Keratinocyte (primary cell): ENCODE measurements around the gene NOS1AP. TPM values are rescaled to one million over a fixed set of nuclear protein-coding genes. Genes with fewer than 3 reads are reported as not detected.
"Not testable (repeated sequence)": the region's sequence is repeated elsewhere in the genome, so short reads cannot be mapped to it uniquely, and the experiment has no call there.

Experiments
- DNase-seq: peaks from one replicate; pipeline ENCODE4 v3.0.0-alpha.2; 2011; ENCODE audit warnings: low read depth, missing footprints, low spot score
- FAIRE-seq: peaks from 2 replicates; lab custom pipeline; 2011; peaks lifted over from hg19 to GRCh38; lab: Jason Lieb, UNC
- H2AFZ ChIP-seq: 2 replicates; pipeline ENCODE4 v1.6.0; 2012; ENCODE audit warnings: low read length, control low read depth, inconsistent platforms; ENCODE audit not compliant: control insufficient read depth
- H3K27ac ChIP-seq: 2 replicates; pipeline ENCODE4 v1.5.1; 2011; ENCODE audit warnings: low read length; ENCODE audit not compliant: control insufficient read depth, insufficient read depth
- H3K27me3 ChIP-seq: 3 replicates; pipeline ENCODE4 v1.6.0; 2011; ENCODE audit warnings: low read length; ENCODE audit not compliant: control insufficient read depth, insufficient read depth; ENCODE audit errors: extremely low read depth
- H3K36me3 ChIP-seq, 2 experiments: 2 replicates in 1 of 2; 3 replicates in 1 of 2; pipeline ENCODE4 v1.5.1; 2011; ENCODE audit warnings: low read length in 2 of 2, mild to moderate bottlenecking in 1 of 2; ENCODE audit not compliant: control insufficient read depth in 2 of 2, insufficient read depth in 2 of 2; ENCODE audit errors: extremely low read depth in 1 of 2
- H3K4me1 ChIP-seq: 3 replicates; pipeline ENCODE4 v1.5.1; 2011; ENCODE audit warnings: low read length; ENCODE audit not compliant: control insufficient read depth, insufficient read depth; ENCODE audit errors: extremely low read depth
- H3K4me2 ChIP-seq: 3 replicates; pipeline ENCODE4 v1.6.0; 2011; ENCODE audit warnings: low read depth, low read length; ENCODE audit not compliant: control insufficient read depth, insufficient read depth; ENCODE audit errors: extremely low read depth
- H3K4me3 ChIP-seq, 3 experiments: fragments of 200-600 bp in 1 of 3; sonication (generic) in 1 of 3; 2 replicates in 2 of 3; 3 replicates in 1 of 3; pipeline ENCODE4 v1.5.1; 2011 to 2016; ENCODE audit warnings: low read length in 3 of 3, mild to moderate bottlenecking in 3 of 3, control low read depth in 2 of 3, inconsistent platforms in 1 of 3, low read depth in 1 of 3, mixed read lengths in 1 of 3, mixed run types in 1 of 3, moderate library complexity in 1 of 3; ENCODE audit not compliant: control insufficient read depth in 2 of 3, insufficient read depth in 2 of 3; ENCODE audit errors: extremely low read depth in 1 of 3
- H3K79me2 ChIP-seq: 2 replicates; pipeline ENCODE4 v1.6.0; 2012; ENCODE audit warnings: low read length; ENCODE audit not compliant: control insufficient read depth, insufficient read depth
- H3K9ac ChIP-seq: 3 replicates; pipeline ENCODE4 v1.6.0; 2011; ENCODE audit warnings: low read length; ENCODE audit not compliant: control insufficient read depth, insufficient read depth; ENCODE audit errors: extremely low read depth
- H3K9me1 ChIP-seq: 3 replicates; pipeline ENCODE4 v1.6.0; 2011; ENCODE audit warnings: low read length; ENCODE audit not compliant: control insufficient read depth, insufficient read depth; ENCODE audit errors: extremely low read depth
- H3K9me3 ChIP-seq: 2 replicates; pipeline ENCODE4 v1.5.1; 2012; ENCODE audit warnings: low read depth, low read length; ENCODE audit not compliant: control insufficient read depth
- H4K20me1 ChIP-seq: 3 replicates; pipeline ENCODE4 v1.6.0; 2011; ENCODE audit warnings: low read length; ENCODE audit not compliant: control insufficient read depth, insufficient read depth; ENCODE audit errors: extremely low read depth
- CTCF ChIP-seq, 3 experiments: IDR thresholded peaks in 1 of 3; conservative IDR thresholded peaks in 1 of 3; optimal IDR thresholded peaks in 1 of 3; 2 replicates in 2 of 3; 3 replicates in 1 of 3; pipeline versions ENCODE3 to v1.5.1; 2011; ENCODE audit warnings: low read length in 3 of 3, mild to moderate bottlenecking in 3 of 3, moderate library complexity in 2 of 3, control low read depth in 1 of 3, inconsistent platforms in 1 of 3; ENCODE audit not compliant: insufficient read depth in 2 of 3; ENCODE audit errors: extremely low read depth in 1 of 3
- EZH2 ChIP-seq: IDR thresholded peaks from one replicate; pipeline ENCODE4 v1.6.1; 2012; ENCODE audit warnings: inconsistent platforms, mild to moderate bottlenecking, low read length, moderate library complexity
- dilution Hi-C: fragments of 300-500 bp; cut with MboI; formaldehyde crosslinking; loops from one replicate; pipeline ENCODE4 v1.7.0; 2020; ENCODE audit warnings: low sequenced_read_pairs; ENCODE audit not compliant: extremely low pct_ligation_motif_present
- polyA plus RNA-seq, 5 experiments: library from polyadenylated mRNA; depleted of rRNA in 3 of 5; stranded (reverse) in 3 of 5; stranded (forward) in 1 of 5; unstranded in 1 of 5; fragments of >200 nt; gene quantifications; 1 replicate in 1 of 5; 2 replicates in 3 of 5; 3 replicates in 1 of 5; pipeline versions ENCODE4 v1.2.1 to v1.2.3, GENCODE V29; 2011 to 2012; ENCODE audit warnings: missing spikeins in 2 of 5, low read depth in 1 of 5, low replicate concordance in 1 of 5

Gene NOS1AP
- polyA plus RNA-seq, 1 donor (not counting 4 experiments of a cell fraction or from before 2014, with no cell fraction given), result not detected

DNA sequence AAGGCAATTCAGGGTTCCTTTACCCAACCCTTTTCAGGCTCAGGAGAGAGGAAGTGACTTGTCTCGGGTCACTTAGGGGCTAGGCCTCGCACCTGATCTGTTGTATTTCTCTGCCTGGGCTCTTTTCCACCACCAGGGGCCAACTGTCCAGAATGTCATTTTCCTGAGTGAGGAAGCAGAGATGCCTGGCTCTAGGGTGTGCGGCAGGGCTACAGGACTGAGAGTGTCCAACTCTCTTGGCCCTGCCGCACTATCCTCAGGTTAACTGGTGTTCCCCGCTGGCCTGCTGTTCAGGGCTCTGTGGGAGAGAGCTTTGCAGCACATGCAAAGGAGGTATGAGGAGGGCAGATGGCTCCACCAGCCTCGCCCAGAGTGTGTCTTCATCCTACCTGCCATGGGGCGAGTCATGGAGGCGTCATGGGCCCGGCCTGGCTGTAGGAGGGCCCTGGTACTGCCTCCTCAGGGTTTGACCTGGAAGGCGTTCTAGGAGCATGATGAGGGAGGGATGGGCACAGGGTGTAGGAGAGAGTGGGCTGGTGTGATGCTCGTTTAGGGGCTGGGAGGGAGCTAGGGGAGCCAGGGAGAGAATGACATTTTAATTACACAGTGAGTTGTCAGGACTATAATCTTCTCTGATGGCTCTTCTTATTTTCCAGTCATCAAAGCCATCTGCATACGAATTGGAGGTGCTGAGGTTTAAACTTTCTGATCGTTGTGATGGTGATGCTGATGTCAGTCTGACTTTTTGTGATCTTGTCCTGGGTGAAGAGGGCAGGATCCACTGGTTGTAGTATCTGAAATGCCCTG, 128.3 kb downstream of the NOS1AP start:
- no peak overlapping the region for H3K27ac ChIP-seq
- H3K4me3 ChIP-seq, result no peak overlapping the region
- no peaks in the 10 kb centered on the region for H3K9me3 ChIP-seq
- H3K9ac ChIP-seq, result no peak overlapping the region
- no peak overlapping the region for H3K4me2 ChIP-seq
- H3K4me1 ChIP-seq, result no peaks in the 10 kb centered on the region
- TF ChIP-seq EZH2 (no peak), CTCF (optimal IDR thresholded peaks at IDR 0.05 in 1 of 3, IDR thresholded peaks at IDR 0.05 in 1 of 3, conservative IDR thresholded peaks at IDR 0.05 in 1 of 3; ENCODE audit: extremely low read depth in 1 of 3, insufficient read depth in 2 of 3, low read length in 3 of 3) (no peak)
- dilution Hi-C loops, result no loop called here
- H3K36me3 ChIP-seq, result no peaks in the 10 kb centered on the region
- no peaks in the 10 kb centered on the region for H3K79me2 ChIP-seq
- no peaks in the 10 kb centered on the region for H3K9me1 ChIP-seq
- FAIRE-seq (no peak), DNase-seq (no peak)
- peaks cover 4% of the 10 kb centered on the region for H3K27me3 ChIP-seq
- H2AFZ ChIP-seq, result no peak overlapping the region
- H4K20me1 ChIP-seq, result no peaks in the 10 kb centered on the region

GRCh38 chr1:162200096-162200847, 130.8 kb downstream of the NOS1AP start:
- FAIRE-seq (no peak), DNase-seq (no peak)
- no peak overlapping the region for H3K4me2 ChIP-seq
- H3K27me3 ChIP-seq, result peaks cover 4% of the 10 kb centered on the region
- TF ChIP-seq EZH2 (no peak), CTCF (optimal IDR thresholded peaks at IDR 0.05 in 1 of 3, IDR thresholded peaks at IDR 0.05 in 1 of 3, conservative IDR thresholded peaks at IDR 0.05 in 1 of 3; ENCODE audit: extremely low read depth in 1 of 3, insufficient read depth in 2 of 3, low read length in 3 of 3) (no peak)
- H3K4me1 ChIP-seq, result no peaks in the 10 kb centered on the region
- H3K27ac ChIP-seq, result no peak overlapping the region
- no peaks in the 10 kb centered on the region for H3K9me3 ChIP-seq
- H3K79me2 ChIP-seq, result no peaks in the 10 kb centered on the region
- no peaks in the 10 kb centered on the region for H3K36me3 ChIP-seq
- dilution Hi-C loops, result no loop called here
- no peak overlapping the region for H3K9ac ChIP-seq
- H4K20me1 ChIP-seq, result no peaks in the 10 kb centered on the region
- no peak overlapping the region for H3K4me3 ChIP-seq
- H3K9me1 ChIP-seq, result no peaks in the 10 kb centered on the region
- no peak overlapping the region for H2AFZ ChIP-seq

DNA sequence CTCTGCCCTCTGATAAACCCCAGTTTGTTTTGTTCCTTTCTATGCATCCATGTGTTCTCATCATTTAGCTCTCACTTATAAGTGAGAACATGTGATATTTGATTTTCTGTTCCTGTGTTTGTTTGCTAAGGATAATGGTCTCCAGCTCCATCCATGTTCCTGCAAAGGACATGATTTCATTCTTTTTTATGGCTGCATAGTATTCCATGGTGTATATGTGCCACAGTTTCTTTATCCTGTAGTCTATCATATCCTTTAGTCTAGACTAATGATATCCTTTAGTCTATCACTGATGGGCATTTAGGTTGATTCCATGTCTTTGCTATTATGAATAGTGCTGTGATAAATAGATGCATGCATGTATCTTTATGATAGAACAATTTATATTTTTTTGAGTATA, 131.6 kb downstream of the NOS1AP start:
- H3K4me2 ChIP-seq, H2AFZ ChIP-seq, H3K9me1 ChIP-seq, H3K4me3 ChIP-seq, FAIRE-seq, H3K27ac ChIP-seq, DNase-seq, H3K4me1 ChIP-seq, H3K9ac ChIP-seq, H3K27me3 ChIP-seq, H3K36me3 ChIP-seq, dilution Hi-C loops, H3K79me2 ChIP-seq, H3K9me3 ChIP-seq, H4K20me1 ChIP-seq: not testable (repeated sequence)
